SH-SY5Y (cell line): Measurements from ENCODE around the gene ABCC1.

Experiments
- GATA2 ChIP-seq: IDR thresholded peaks from 2 replicates; pipeline ENCODE4 v1.6.1; 2011; ENCODE audit warnings: mild to moderate bottlenecking, low read depth, low read length
- GATA3 ChIP-seq: IDR thresholded peaks from 2 replicates; pipeline ENCODE4 v1.6.1; 2011; ENCODE audit warnings: low read depth, mild to moderate bottlenecking, low read length, moderate library complexity

- TF ChIP-seq GATA2 (no peak), GATA3 (no peak)
Measured at GRCh38 chr16:16157166-16157565, 207.8 kb downstream of the ABCC1 start.
